T-cell (primary cell): ENCODE results near the gene NAB1. TPM values are rescaled to one million over a fixed set of nuclear protein-coding genes. Genes with fewer than 3 reads are reported as not detected.
"Not testable (repeated sequence)": the region's sequence is repeated elsewhere in the genome, so short reads cannot be mapped to it uniquely, and the experiment has no call there.

Experiments used
- ATAC-seq, 4 experiments: fragments of 200-7000 bp in 3 of 4; fragments of 150-1000 bp in 1 of 4; cut with Tn5 transposase; replicated peaks in 1 of 4; 1 replicate in 3 of 4; 2 replicates in 1 of 4; pipeline ENCODE4 v1.10.0; 2021; ENCODE audit warnings: moderate library complexity in 3 of 4, mild to moderate bottlenecking in 2 of 4, moderate number of reproducible peaks in 1 of 4
- CTCF ChIA-PET, 2 donors: fragments of 300-600 bp; sonication (Branson Sonifier 250); formaldehyde crosslinking; loops; one replicate each; lab custom pipeline; 2022; ENCODE audit warnings: antibody characterized with exemption in 2 of 2; lab: Charles Lee
- POLR2A ChIA-PET, 2 donors: fragments of 300-600 bp; sonication (Branson Sonifier 250); formaldehyde crosslinking; loops; one replicate each; lab custom pipeline; 2022; ENCODE audit warnings: antibody characterized with exemption in 2 of 2; lab: Charles Lee
- DNase-seq, 35 experiments: peaks; one replicate each; pipeline versions ENCODE4 v3.0.0 to v3.0.0-alpha.2; 2013 to 2023
- H3K27ac ChIP-seq: one replicate; pipeline ENCODE4 v1.5.1; 2013; ENCODE audit warnings: low read length
- H3K27me3 ChIP-seq, 2 experiments: replicated peaks in 1 of 2; 1 replicate in 1 of 2; 2 replicates in 1 of 2; pipeline versions ENCODE4 v1.6.1 to v1.7.0; 2013; ENCODE audit warnings: low read length in 1 of 2, mixed read lengths in 1 of 2; ENCODE audit not compliant: control insufficient read depth in 2 of 2, insufficient read depth in 2 of 2; ENCODE audit errors: extremely low read depth in 1 of 2
- H3K36me3 ChIP-seq, 2 donors: 1 replicate in 1 of 2; 2 replicates in 1 of 2; pipeline versions ENCODE4 v1.6.1 to v1.7.0; 2013; ENCODE audit warnings: low read length in 1 of 2; ENCODE audit not compliant: control insufficient read depth in 2 of 2, insufficient read depth in 1 of 2; ENCODE audit errors: extremely low read depth in 1 of 2
- H3K4me1 ChIP-seq, 2 experiments: 1 replicate in 1 of 2; 2 replicates in 1 of 2; pipeline versions ENCODE4 v1.6.1 to v1.7.0; 2013; ENCODE audit warnings: low read length in 2 of 2, mixed read lengths in 1 of 2; ENCODE audit not compliant: insufficient read depth in 2 of 2, control insufficient read depth in 1 of 2; ENCODE audit errors: extremely low read depth in 1 of 2
- H3K4me3 ChIP-seq, 2 donors: 1 replicate in 1 of 2; 2 replicates in 1 of 2; pipeline versions ENCODE4 v1.5.1 to v1.7.0; 2013; ENCODE audit warnings: mild to moderate bottlenecking in 2 of 2, low read length in 1 of 2, moderate library complexity in 1 of 2; ENCODE audit not compliant: control insufficient read depth in 1 of 2; ENCODE audit errors: extremely low read depth in 1 of 2
- H3K9me3 ChIP-seq: 2 replicates; pipeline ENCODE4 v1.7.0; 2013
- H3K27ac Mint-ChIP-seq, 2 donors: one replicate each; pipeline ENCODE4 v1.8.0; 2020 to 2021; ENCODE audit warnings: mild to moderate bottlenecking in 2 of 2, mixed read lengths in 2 of 2
- H3K27me3 Mint-ChIP-seq, 2 donors: one replicate each; pipeline ENCODE4 v1.8.0; 2021 to 2022; ENCODE audit warnings: mixed read lengths in 2 of 2
- H3K36me3 Mint-ChIP-seq: one replicate; pipeline ENCODE4 v1.8.0; 2021; ENCODE audit warnings: mixed read lengths
- H3K4me1 Mint-ChIP-seq, 3 donors: one replicate each; pipeline ENCODE4 v1.8.0; 2020 to 2022; ENCODE audit warnings: mixed read lengths in 3 of 3, mild to moderate bottlenecking in 1 of 3
- H3K4me3 Mint-ChIP-seq, 3 donors: one replicate each; pipeline ENCODE4 v1.8.0; 2020 to 2022; ENCODE audit warnings: mild to moderate bottlenecking in 3 of 3, mixed read lengths in 3 of 3, moderate library complexity in 3 of 3
- H3K9me3 Mint-ChIP-seq, 3 donors: one replicate each; pipeline ENCODE4 v1.8.0; 2020 to 2022; ENCODE audit warnings: mixed read lengths in 3 of 3
- WGBS: methylation state at CpG from one replicate; pipeline ENCODE4 v1.1.5; 2013; ENCODE audit warnings: missing lambda C conversion rate; ENCODE audit not compliant: insufficient coverage; 5-methylcytosine and 5-hydroxymethylcytosine counted together
- total RNA-seq, 35 experiments: library from RNA in 6 of 35; stranded (reverse) in 6 of 35; fragments of 120-200 nt in 1 of 35; gene quantifications; one replicate each; pipeline versions ENCODE4 v1.2.1 to v1.2.4 and lab custom pipeline; 2013 to 2026

NAB1 gene
- total RNA-seq, 5 donors from 2014 or later (not counting 1 experiment from before 2014, with no cell fraction given), result 17.7 to 22.1 (median 19.2) TPM

DNA sequence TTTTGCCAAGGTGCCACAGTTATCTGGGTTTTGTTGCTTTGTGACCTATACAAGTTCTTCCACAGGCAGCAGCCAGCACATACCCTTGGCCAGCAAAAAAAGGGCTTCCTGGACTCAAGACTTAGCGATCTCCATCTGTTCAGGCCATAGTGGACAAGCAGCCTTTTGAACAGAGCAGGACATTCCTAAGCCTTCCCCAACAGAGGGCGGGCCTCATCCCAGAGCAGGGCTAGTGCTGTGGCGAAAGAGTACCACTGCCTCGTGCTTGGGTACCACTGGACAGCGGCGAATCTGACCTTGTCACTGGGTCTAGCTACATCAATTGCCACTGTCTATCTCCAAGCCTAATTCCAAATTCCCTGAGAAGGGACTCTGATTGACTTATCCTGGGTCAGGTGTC is 56.4 kb downstream of the NAB1 start:
- Histone ChIP-seq H3K36me3 (no peaks in the 10 kb centered on the region), H3K27ac (no peak overlapping the region), H3K4me3 (no peak overlapping the region), H3K27me3 (no peaks in the 10 kb centered on the region), H3K4me1 (no peaks in the 10 kb centered on the region), H3K9me3 (no peaks in the 10 kb centered on the region)
- Mint-ChIP-seq H3K27me3 (no peaks in the 10 kb centered on the region), H3K9me3 (peaks cover 0 to 9% (median 3%) of the 10 kb centered on the region in 3 donors), H3K4me1 (no peaks in the 10 kb centered on the region), H3K4me3 (no peak overlapping the region), H3K27ac (no peak overlapping the region), H3K36me3 (no peaks in the 10 kb centered on the region)
- DNase-seq (no peak), ATAC-seq (no peak)
- POLR2A ChIA-PET, result interaction anchor here in 1 of 2 donors (0.9 kb wide), 1 partner anchor 11 kb away, joined by 8 read pairs; no protein-coding TSS in a partner anchor
- 96% methylated on average over 2 of the region's 6 CpGs for WGBS
- CTCF ChIA-PET, result no interaction called here

DNA sequence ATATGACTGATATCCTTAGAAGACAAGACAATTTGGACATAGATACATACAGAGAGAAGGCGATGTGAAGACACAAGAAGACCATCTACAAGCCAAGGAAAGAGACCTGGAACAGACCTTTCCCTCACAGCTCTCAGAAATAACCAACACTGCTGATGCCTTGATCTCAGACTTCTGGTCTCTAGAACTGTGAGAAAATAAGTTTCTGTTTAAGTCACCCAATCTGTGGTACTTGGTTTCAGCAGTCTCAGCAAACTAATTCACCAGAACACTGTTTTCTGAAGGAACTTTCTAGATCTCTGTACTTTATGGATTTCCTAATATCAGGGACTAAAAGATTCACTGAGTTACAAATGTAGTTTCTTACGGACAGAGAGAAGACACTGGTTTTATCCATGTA is 58.8 kb downstream of the NAB1 start:
- no peaks in the 10 kb centered on the region for H3K4me1 ChIP-seq
- no CpG with 5 or more reads among the region's 2 CpGs for WGBS
- Mint-ChIP-seq H3K27me3 (no peaks in the 10 kb centered on the region), H3K27ac (no peak overlapping the region), H3K9me3 (peaks cover 0 to 9% (median 3%) of the 10 kb centered on the region in 3 donors), H3K4me3 (no peak overlapping the region), H3K4me1 (no peaks in the 10 kb centered on the region), H3K36me3 (no peaks in the 10 kb centered on the region)
- POLR2A ChIA-PET, result no interaction called here
- H3K27me3 ChIP-seq, result no peaks in the 10 kb centered on the region
- no peaks in the 10 kb centered on the region for H3K9me3 ChIP-seq
- ATAC-seq (no peak), DNase-seq (no peak)
- no peak overlapping the region for H3K4me3 ChIP-seq
- H3K27ac ChIP-seq, result no peak overlapping the region
- CTCF ChIA-PET, result no interaction called here
- H3K36me3 ChIP-seq, result no peaks in the 10 kb centered on the region

DNA sequence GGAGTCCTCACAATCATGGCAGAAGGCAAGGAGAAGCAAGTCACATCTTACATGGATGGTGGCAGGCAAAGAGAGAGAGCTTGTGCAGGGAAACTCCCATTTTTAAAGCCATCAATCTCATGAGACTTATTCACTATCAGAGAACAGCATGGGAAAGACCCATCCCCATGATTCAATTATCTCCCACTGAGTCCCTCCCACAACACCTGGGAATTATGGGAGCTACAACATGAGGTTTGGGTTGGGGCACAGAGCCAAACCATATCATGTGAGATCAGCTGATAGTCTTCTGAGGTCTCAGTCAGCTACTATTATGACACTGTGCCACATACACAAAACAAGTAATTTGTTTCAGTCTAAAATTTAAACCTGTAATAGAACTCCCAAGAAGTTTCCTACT is 59.8 kb downstream of the NAB1 start:
- H3K27ac Mint-ChIP-seq, DNase-seq, POLR2A ChIA-PET, H3K9me3 Mint-ChIP-seq, H3K9me3 ChIP-seq, ATAC-seq, H3K36me3 Mint-ChIP-seq, H3K27ac ChIP-seq, H3K4me3 Mint-ChIP-seq, H3K4me1 Mint-ChIP-seq, H3K27me3 ChIP-seq, H3K4me3 ChIP-seq, H3K27me3 Mint-ChIP-seq, H3K36me3 ChIP-seq, H3K4me1 ChIP-seq: not testable (repeated sequence)
- CTCF ChIA-PET, result interaction anchor here in 1 of 2 donors (0.6 kb wide), 1 partner anchor 61 kb away, joined by 3 read pairs; no protein-coding TSS in a partner anchor

DNA sequence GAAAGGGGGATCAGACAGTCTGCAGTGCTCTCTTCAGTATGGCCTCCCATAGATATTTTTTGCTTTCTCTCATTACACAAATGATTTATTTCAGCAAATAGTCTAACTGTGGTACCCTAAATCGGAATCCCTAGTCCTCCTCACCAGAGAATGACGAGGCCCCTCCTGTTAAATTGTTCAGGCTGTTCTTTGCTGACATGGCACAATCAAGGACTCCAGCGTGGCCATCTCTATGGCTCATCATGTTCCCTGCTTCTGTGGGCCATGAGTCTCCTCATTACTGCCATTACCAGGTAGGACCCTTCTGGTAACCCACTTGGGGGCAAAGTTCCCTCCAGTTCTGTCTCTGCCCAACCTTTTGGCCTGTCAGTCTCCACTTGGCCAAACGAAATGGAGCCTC is 62.2 kb downstream of the NAB1 start:
- H3K9me3 ChIP-seq, result no peaks in the 10 kb centered on the region
- no peaks in the 10 kb centered on the region for H3K27me3 ChIP-seq
- DNase-seq, result no peak
- H3K36me3 ChIP-seq, result no peaks in the 10 kb centered on the region
- 100% methylated on average over 2 of the region's 4 CpGs for WGBS
- no peaks in the 10 kb centered on the region for H3K27me3 Mint-ChIP-seq
- ChIA-PET POLR2A (interaction anchor here in 1 of 2 donors (0.6 kb wide), 1 partner anchor 201 kb away, joined by 3 read pairs; no protein-coding TSS in a partner anchor), CTCF (no interaction called here)
- H3K4me1 ChIP-seq, result no peaks in the 10 kb centered on the region
- no peak overlapping the region for H3K4me3 Mint-ChIP-seq
- no peaks in the 10 kb centered on the region for H3K36me3 Mint-ChIP-seq
- peaks cover 0 to 9% (median 3%) of the 10 kb centered on the region in 3 donors for H3K9me3 Mint-ChIP-seq
- no peak overlapping the region for H3K27ac ChIP-seq
- no peak overlapping the region for H3K4me3 ChIP-seq
- no peak for ATAC-seq
- no peaks in the 10 kb centered on the region for H3K4me1 Mint-ChIP-seq
- H3K27ac Mint-ChIP-seq, result no peak overlapping the region

DNA sequence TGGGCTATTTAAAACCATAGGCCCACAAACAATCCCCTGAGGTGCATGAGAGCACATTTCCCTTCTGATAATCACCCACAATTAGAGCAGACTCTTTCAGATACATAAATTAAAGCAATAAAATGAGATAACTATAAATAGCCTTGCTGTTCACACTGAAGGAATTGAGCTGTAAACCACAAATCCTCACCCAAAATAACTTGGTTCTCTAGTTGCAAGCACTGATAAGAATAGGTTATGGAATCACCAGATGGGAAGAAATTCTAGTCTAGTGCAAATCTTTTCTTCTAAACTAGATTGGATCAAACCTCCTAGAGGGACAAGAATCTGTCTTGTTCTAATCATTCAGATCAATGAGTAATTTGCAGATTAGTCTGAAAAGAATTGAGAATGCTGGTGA is 64.6 kb downstream of the NAB1 start:
- no peak for DNase-seq
- Mint-ChIP-seq H3K4me3 (no peak overlapping the region), H3K27ac (no peak overlapping the region), H3K27me3 (no peaks in the 10 kb centered on the region), H3K4me1 (peaks cover 3 to 7% (median 4%) of the 10 kb centered on the region in 3 donors), H3K36me3 (no peaks in the 10 kb centered on the region), H3K9me3 (peaks cover 0 to under 1% (median under 1%) of the 10 kb centered on the region in 3 donors)
- no peak overlapping the region for H3K4me3 ChIP-seq
- ChIA-PET POLR2A (no interaction called here), CTCF (no interaction called here)
- peaks cover 0 to 3% of the 10 kb centered on the region in 2 experiments for H3K27me3 ChIP-seq
- H3K4me1 ChIP-seq, result no peaks in the 10 kb centered on the region
- H3K9me3 ChIP-seq, result no peaks in the 10 kb centered on the region
- no peak for ATAC-seq
- H3K27ac ChIP-seq, result no peak overlapping the region
- H3K36me3 ChIP-seq, result no peaks in the 10 kb centered on the region

DNA sequence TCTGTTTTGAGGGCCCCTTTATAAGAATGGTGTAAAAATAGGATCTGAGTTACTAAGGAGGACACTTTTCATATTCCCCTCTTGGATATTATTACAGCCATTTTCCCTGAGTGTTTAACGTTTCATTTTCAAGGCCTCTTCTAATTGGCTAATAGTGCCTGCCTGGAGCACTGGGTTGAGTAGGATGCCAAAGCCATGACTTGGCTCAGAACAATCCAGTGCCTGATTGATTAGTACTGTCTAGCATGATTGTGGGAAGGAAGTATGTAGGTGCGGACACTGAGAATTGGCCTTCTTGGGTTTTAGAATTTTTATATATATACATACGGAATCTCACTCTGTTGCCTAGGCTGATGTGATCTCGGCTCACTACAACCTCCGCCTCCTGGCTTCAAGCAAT is 66.1 kb downstream of the NAB1 start:
- peaks cover 0 to 3% of the 10 kb centered on the region in 2 experiments for H3K4me1 ChIP-seq
- no peaks in the 10 kb centered on the region for H3K9me3 Mint-ChIP-seq
- POLR2A ChIA-PET, result no interaction called here
- no peak overlapping the region for H3K4me3 Mint-ChIP-seq
- H3K9me3 ChIP-seq, result no peaks in the 10 kb centered on the region
- H3K36me3 Mint-ChIP-seq, result no peaks in the 10 kb centered on the region
- CTCF ChIA-PET, result no interaction called here
- no peak overlapping the region for H3K27ac ChIP-seq
- 88% methylated on average over 1 of the region's 5 CpGs for WGBS
- no peaks in the 10 kb centered on the region for H3K36me3 ChIP-seq
- no peak for DNase-seq
- peaks cover 5 to 13% (median 7%) of the 10 kb centered on the region in 3 donors for H3K4me1 Mint-ChIP-seq
- H3K27me3 ChIP-seq, result peaks cover 0 to 5% of the 10 kb centered on the region in 2 experiments
- ATAC-seq, result no peak
- H3K27me3 Mint-ChIP-seq, result no peaks in the 10 kb centered on the region
- no peak overlapping the region for H3K4me3 ChIP-seq
- H3K27ac Mint-ChIP-seq, result no peak overlapping the region
